GM21367 (cell line): ENCODE measurements around the gene LRRC43.
A peak's percentile ranks its signal among the peaks of the same experiment; 100 is the strongest.

Experiments
- ATAC-seq: cut with Tn5 transposase; IDR thresholded peaks from one replicate; pipeline ENCODE4 v1.9.1; 2021; ENCODE audit not compliant: unreplicated experiment

The LRRC43 gene

GRCh38 chr12:122215771-122216170 lies 32.8 kb downstream of the LRRC43 start:
- ATAC-seq, result no peak

GRCh38 chr12:122216445-122216844 lies 33.5 kb downstream of the LRRC43 start:
- ATAC-seq, result no peak

GRCh38 chr12:122225683-122226365 lies 42.9 kb downstream of the LRRC43 start, which contains the start of gene DIABLO:
Gene DIABLO, minus strand, starts transcription at chr12:122226052. Its CDS starts 38 bp downstream, at chr12:122226014.
- peak; percentile 88 for ATAC-seq

- no peak for ATAC-seq
Measured at GRCh38 chr12:122226366-122227125, 43.6 kb downstream of the LRRC43 start.

- no peak for ATAC-seq
Measured at GRCh38 chr12:122227341-122227740, 44.4 kb downstream of the LRRC43 start.

GRCh38 chr12:122228092-122228491 lies 45.2 kb downstream of the LRRC43 start:
- no peak for ATAC-seq

GRCh38 chr12:122230798-122231197 lies 47.9 kb downstream of the LRRC43 start:
- no peak for ATAC-seq

- ATAC-seq, result no peak
Measured at GRCh38 chr12:122232691-122233090, 49.8 kb downstream of the LRRC43 start.

GRCh38 chr12:122235741-122236140 lies 52.8 kb downstream of the LRRC43 start:
- ATAC-seq, result no peak

- ATAC-seq, result no peak
Measured at GRCh38 chr12:122238861-122239260, 55.9 kb downstream of the LRRC43 start.

GRCh38 chr12:122243965-122244364 lies 61.0 kb downstream of the LRRC43 start:
- no peak for ATAC-seq

GRCh38 chr12:122244565-122245371 lies 61.8 kb downstream of the LRRC43 start:
- no peak for ATAC-seq

GRCh38 chr12:122245553-122245952 lies 62.6 kb downstream of the LRRC43 start:
- no peak for ATAC-seq

GRCh38 chr12:122250047-122250446 lies 67.1 kb downstream of the LRRC43 start:
- ATAC-seq, result no peak

GRCh38 chr12:122250536-122250935 lies 67.6 kb downstream of the LRRC43 start:
- no peak for ATAC-seq
